A673 (cell line): Measurements from ENCODE around the gene TENT5C. TPM values are rescaled to one million over a fixed set of nuclear protein-coding genes. Genes with fewer than 3 reads are reported as not detected.

Experiments
- BruUV-seq: library from RNA; stranded (reverse); fragments of 400-500 nt; replicated peaks from 2 replicates; lab custom pipeline; 2021; lab: Mats Ljungman, UMichigan
- CTCF ChIA-PET: fragments of 300-600 bp; sonication (Branson Sonifier 250); formaldehyde crosslinking; loops from one replicate; lab custom pipeline; 2022; ENCODE audit warnings: antibody characterized with exemption; lab: Charles Lee
- POLR2A ChIA-PET: fragments of 300-600 bp; sonication (Branson Sonifier 250); formaldehyde crosslinking; loops from one replicate; lab custom pipeline; 2022; ENCODE audit warnings: antibody characterized with exemption; ENCODE audit not compliant: low non-redundant PET; lab: Charles Lee
- DNase-seq: peaks from one replicate; pipeline ENCODE4 v3.0.0-alpha.2; 2015; ENCODE audit warnings: low spot score
- H3K27ac ChIP-seq: fragments of 200-600 bp; sonication (generic); 2 replicates; pipeline ENCODE4 v1.5.1; 2016; ENCODE audit warnings: mixed run types, low read depth, mild to moderate bottlenecking, mixed read lengths, antibody characterized with exemption, low read length; ENCODE audit not compliant: poor library complexity, severe bottlenecking
- H3K27me3 ChIP-seq: fragments of 200-600 bp; sonication (generic); replicated peaks from 2 replicates; pipeline ENCODE4 v1.6.1; 2017; ENCODE audit warnings: mixed run types, low read depth, mild to moderate bottlenecking, mixed read lengths, antibody characterized with exemption, low read length; ENCODE audit not compliant: insufficient read depth, poor library complexity
- H3K36me3 ChIP-seq: fragments of 200-600 bp; sonication (generic); 2 replicates; pipeline ENCODE4 v1.6.1; 2016; ENCODE audit warnings: mixed run types, mild to moderate bottlenecking, mixed read lengths, antibody characterized with exemption, low read length; ENCODE audit not compliant: insufficient read depth, poor library complexity, severe bottlenecking
- H3K4me1 ChIP-seq: fragments of 200-600 bp; sonication (generic); 2 replicates; pipeline ENCODE4 v1.6.1; 2017; ENCODE audit warnings: mixed run types, mild to moderate bottlenecking, mixed read lengths, antibody characterized with exemption, low read length; ENCODE audit not compliant: insufficient read depth, poor library complexity, severe bottlenecking
- H3K4me3 ChIP-seq: fragments of 200-600 bp; sonication (generic); 2 replicates; pipeline ENCODE4 v1.5.1; 2016; ENCODE audit warnings: low read depth, mixed run types, mild to moderate bottlenecking, mixed read lengths, low read length; ENCODE audit not compliant: poor library complexity, severe bottlenecking
- H3K9me3 ChIP-seq: fragments of 200-600 bp; sonication (generic); 2 replicates; pipeline ENCODE4 v1.6.1; 2016; ENCODE audit warnings: mixed run types, low read depth, mild to moderate bottlenecking, mixed read lengths, antibody characterized with exemption, low read length; ENCODE audit not compliant: poor library complexity, severe bottlenecking
- EZH2 ChIP-seq: fragments of 200-600 bp; sonication (generic); IDR thresholded peaks from 2 replicates; pipeline ENCODE4 v1.6.1; 2017; ENCODE audit warnings: borderline replicate concordance, low read depth, mild to moderate bottlenecking, mixed read lengths, antibody characterized with exemption, low read length; ENCODE audit not compliant: poor library complexity, severe bottlenecking
- intact Hi-C: fragments of 100-400 bp; cut with micrococcal nuclease; formaldehyde crosslinking; loops from one replicate; pipeline ENCODE4 v1.10.0; 2022; ENCODE audit not compliant: unreplicated experiment
- total RNA-seq: library from RNA; stranded (reverse); gene quantifications from 2 replicates; pipeline ENCODE4 v1.2.3, GENCODE V29; 2021
- TF ChIP-seq, protein P1 (sequence below): fragments of 300-800, 200-600 bp; sonication (generic); conservative IDR thresholded peaks from 2 replicates; pipeline ENCODE4 v1.5.1; 2017; ENCODE audit warnings: low read depth, mild to moderate bottlenecking, antibody characterized with exemption, low read length, moderate library complexity, mixed read lengths

TENT5C gene
- total RNA-seq, 1 experiment from 2014 or later: 1.1 TPM

DNA sequence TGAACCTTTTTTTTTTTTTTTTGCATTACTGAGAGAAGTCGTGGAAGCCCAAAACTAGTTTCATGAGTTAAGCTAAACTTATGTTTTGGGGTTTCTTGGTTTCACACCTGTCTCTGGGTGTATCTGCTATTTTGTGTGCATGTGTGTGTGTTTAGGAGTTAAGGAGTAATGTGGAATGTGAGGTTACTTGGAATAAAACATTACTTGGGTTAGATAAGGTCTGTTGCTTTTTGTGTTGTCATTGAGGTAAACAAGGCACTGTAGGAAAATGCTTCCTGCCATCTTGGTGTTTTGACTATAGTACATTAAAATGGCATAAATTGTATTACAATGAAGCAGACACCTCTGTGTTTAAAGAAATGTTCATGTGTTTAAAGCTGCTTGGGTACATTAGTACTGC is 2.9 kb downstream of the TENT5C start:
- H3K36me3 ChIP-seq: no peaks in the 10 kb centered on the region
- no peak overlapping the region for H3K27ac ChIP-seq
- CTCF ChIA-PET: interaction anchor here (0.7 kb wide), 1 partner anchor 145 kb away, joined by 3 read pairs; no protein-coding TSS in a partner anchor
- intact Hi-C loops: no loop called here
- POLR2A ChIA-PET: no interaction called here
- H3K9me3 ChIP-seq: no peaks in the 10 kb centered on the region
- peaks cover 16% of the 10 kb centered on the region for H3K4me1 ChIP-seq
- no TSS peak for BruUV-seq
- TF ChIP-seq, protein P1, sequence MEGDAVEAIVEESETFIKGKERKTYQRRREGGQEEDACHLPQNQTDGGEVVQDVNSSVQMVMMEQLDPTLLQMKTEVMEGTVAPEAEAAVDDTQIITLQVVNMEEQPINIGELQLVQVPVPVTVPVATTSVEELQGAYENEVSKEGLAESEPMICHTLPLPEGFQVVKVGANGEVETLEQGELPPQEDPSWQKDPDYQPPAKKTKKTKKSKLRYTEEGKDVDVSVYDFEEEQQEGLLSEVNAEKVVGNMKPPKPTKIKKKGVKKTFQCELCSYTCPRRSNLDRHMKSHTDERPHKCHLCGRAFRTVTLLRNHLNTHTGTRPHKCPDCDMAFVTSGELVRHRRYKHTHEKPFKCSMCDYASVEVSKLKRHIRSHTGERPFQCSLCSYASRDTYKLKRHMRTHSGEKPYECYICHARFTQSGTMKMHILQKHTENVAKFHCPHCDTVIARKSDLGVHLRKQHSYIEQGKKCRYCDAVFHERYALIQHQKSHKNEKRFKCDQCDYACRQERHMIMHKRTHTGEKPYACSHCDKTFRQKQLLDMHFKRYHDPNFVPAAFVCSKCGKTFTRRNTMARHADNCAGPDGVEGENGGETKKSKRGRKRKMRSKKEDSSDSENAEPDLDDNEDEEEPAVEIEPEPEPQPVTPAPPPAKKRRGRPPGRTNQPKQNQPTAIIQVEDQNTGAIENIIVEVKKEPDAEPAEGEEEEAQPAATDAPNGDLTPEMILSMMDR: no peak
- no peak for TF ChIP-seq EZH2
- H3K4me3 ChIP-seq: no peak overlapping the region
- H3K27me3 ChIP-seq: no peaks in the 10 kb centered on the region
- no peak for DNase-seq

DNA sequence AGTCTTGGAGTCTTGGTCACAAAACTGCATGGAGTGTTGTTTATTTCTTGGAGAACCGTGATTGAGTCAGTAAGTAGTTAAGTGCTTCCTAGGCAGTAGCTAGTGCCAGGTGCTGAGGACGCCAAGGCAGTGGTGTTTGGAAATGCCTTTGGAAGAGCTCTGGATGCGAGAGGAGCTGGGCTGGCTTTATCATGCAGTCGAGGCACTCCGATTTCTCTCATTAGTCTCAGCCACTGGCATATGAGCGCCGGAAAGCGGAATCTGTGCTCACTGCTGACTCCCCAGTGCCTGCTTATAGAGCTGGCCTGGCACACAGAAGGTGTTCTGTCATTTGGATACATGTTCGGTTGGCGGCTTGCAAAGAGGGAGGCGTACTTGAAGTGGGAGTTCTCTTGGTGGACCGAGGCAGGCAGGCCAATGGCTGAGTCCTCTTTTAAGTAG is 3.6 kb downstream of the TENT5C start:
- H3K9me3 ChIP-seq: no peaks in the 10 kb centered on the region
- POLR2A ChIA-PET: no interaction called here
- intact Hi-C loops: no loop called here

DNA sequence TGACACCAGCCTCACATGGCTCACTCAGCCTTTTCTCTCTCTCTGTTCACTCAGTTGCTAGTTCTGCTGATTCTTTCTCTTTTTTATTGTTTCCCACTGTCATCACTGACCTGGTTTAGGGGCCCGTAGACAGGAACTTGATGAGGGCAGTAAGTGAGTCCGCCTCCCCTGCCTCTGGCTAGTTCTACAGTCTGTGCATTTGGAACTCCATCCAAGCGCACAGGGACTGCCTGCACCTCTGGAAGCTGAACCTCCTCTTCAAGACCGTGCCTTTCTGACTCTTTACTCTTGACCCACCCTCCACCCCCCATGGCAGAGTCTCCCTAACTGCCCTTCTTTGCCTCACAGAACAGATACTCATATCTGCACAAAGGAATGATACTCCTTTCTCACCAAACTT is 4.2 kb downstream of the TENT5C start:
- POLR2A ChIA-PET: no interaction called here
- no peaks in the 10 kb centered on the region for H3K9me3 ChIP-seq
- CTCF ChIA-PET: no interaction called here
- intact Hi-C loops: no loop called here
- H3K36me3 ChIP-seq: no peaks in the 10 kb centered on the region
- BruUV-seq: no TSS peak
- no peak overlapping the region for H3K4me3 ChIP-seq
- H3K27me3 ChIP-seq: no peaks in the 10 kb centered on the region
- no peak for DNase-seq
- TF ChIP-seq EZH2: no peak
- TF ChIP-seq, protein P1: no peak
- H3K27ac ChIP-seq: no peak overlapping the region
- peaks cover 16% of the 10 kb centered on the region for H3K4me1 ChIP-seq

More for the DNA sequence above, 3.6 kb downstream of the TENT5C start:
- no peak overlapping the region for H3K27ac ChIP-seq
- CTCF ChIA-PET: no interaction called here
- DNase-seq: no peak
- no peak for TF ChIP-seq EZH2
- TF ChIP-seq, protein P1: no peak
- no peaks in the 10 kb centered on the region for H3K36me3 ChIP-seq
- no peaks in the 10 kb centered on the region for H3K27me3 ChIP-seq
- BruUV-seq: no TSS peak
- peaks cover 16% of the 10 kb centered on the region for H3K4me1 ChIP-seq
- no peak overlapping the region for H3K4me3 ChIP-seq
